NCI-H2196 treated with DMSO at 0.1 percent for 48 hours (cell line): Measurements from ENCODE around the gene CCDC70.

Experiments
- DNase-seq: peaks from one replicate; lab custom pipeline; 2025; ENCODE audit not compliant: unreplicated experiment; lab: John Stamatoyannopoulos, UW

The CCDC70 gene

GRCh38 chr13:51828730-51829567, 32.8 kb upstream of the CCDC70 start:
- DNase-seq: no peak

- DNase-seq: no peak
Observed at GRCh38 chr13:51829568-51829899, 32.2 kb upstream of the CCDC70 start.

GRCh38 chr13:51831519-51831918, 30.2 kb upstream of the CCDC70 start:
- DNase-seq: no peak

GRCh38 chr13:51832471-51833152, 29.2 kb upstream of the CCDC70 start:
- DNase-seq: no peak

GRCh38 chr13:51833980-51834379, 27.8 kb upstream of the CCDC70 start:
- DNase-seq: no peak

GRCh38 chr13:51834581-51835171, 27.1 kb upstream of the CCDC70 start:
- DNase-seq: no peak

- no peak for DNase-seq
Observed at GRCh38 chr13:51837016-51837415, 24.8 kb upstream of the CCDC70 start.

- DNase-seq: no peak
Observed at GRCh38 chr13:51838240-51838846, 23.4 kb upstream of the CCDC70 start.

GRCh38 chr13:51839711-51840540, 21.8 kb upstream of the CCDC70 start:
- DNase-seq: no peak

- DNase-seq: no peak
Observed at GRCh38 chr13:51840917-51841316, 20.9 kb upstream of the CCDC70 start.

GRCh38 chr13:51841732-51842131, 20.0 kb upstream of the CCDC70 start:
- DNase-seq: no peak

GRCh38 chr13:51843529-51843928, 18.2 kb upstream of the CCDC70 start:
- no peak for DNase-seq

GRCh38 chr13:51844862-51845573, 16.8 kb upstream of the CCDC70 start, which contains the start of gene TMEM272:
TMEM272 (minus strand) TSS chr13:51845177; CDS start chr13:51838530, 6,647 bp downstream.
- no peak for DNase-seq

GRCh38 chr13:51845574-51846318, 16.0 kb upstream of the CCDC70 start:
- no peak for DNase-seq

- no peak for DNase-seq
Observed at GRCh38 chr13:51846756-51847155, 15.0 kb upstream of the CCDC70 start.

GRCh38 chr13:51848674-51849073, 13.1 kb upstream of the CCDC70 start:
- no peak for DNase-seq

GRCh38 chr13:51849145-51850101, 12.3 kb upstream of the CCDC70 start:
- DNase-seq: no peak

GRCh38 chr13:51856027-51856736, 5.6 kb upstream of the CCDC70 start:
- DNase-seq: no peak
